ENCODE data around the gene SPESP1. TPM values are rescaled to one million over a fixed set of nuclear protein-coding genes. Genes with fewer than 3 reads are reported as not detected.

Gene SPESP1
- polyA plus RNA-seq, 1 of the 3 experiments (the other 2 are of a cell fraction), result not detected

DNA sequence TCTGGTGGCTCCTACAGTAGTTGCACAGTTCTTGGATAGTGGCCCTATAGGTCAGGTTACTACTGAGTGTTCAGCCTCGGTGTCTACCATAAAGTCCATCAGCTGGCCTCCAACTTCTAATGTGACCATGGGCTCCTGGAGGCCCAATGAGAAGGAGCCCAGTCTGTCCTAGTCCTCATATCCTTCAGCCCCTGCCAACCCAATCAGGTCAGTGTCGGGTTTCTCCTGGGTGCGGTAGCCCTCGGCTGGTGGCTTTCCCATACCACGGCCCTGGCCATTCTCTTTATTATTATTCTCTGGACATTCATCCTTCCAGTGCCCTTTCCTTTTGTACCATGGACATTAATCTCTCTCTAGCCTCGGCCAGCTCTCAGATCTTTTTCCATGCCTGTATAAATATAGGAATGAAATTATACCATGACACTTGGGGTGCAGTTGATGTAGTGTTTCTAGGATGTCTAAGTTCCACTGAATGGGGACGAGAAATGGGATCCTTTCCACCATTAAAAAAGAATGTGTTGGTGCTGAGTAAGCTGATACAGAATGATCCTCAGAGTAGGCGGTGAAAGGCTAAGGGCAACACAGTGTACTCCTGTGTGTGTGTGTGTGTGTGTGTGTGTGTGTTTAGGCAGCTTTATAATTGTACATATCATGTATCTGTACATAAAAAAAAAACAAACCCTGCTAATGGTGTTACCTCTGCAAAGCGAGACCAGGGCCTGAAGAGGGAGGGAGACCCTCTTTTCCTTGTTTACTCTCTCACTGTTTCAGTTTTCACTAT lies 64.8 kb downstream of the SPESP1 start:
- Histone ChIP-seq H4K20me1 (ENCODE audit: insufficient read depth) (no peaks in the 10 kb centered on the region), H3K4me2 (no peak overlapping the region), H3K27me3 (ENCODE audit: insufficient read depth) (no peaks in the 10 kb centered on the region), H3K9me3 (no peaks in the 10 kb centered on the region), H2AFZ (ENCODE audit: low read depth) (no peak overlapping the region), H3F3A (replicated peaks; ENCODE audit: insufficient read depth) (no peaks in the 10 kb centered on the region), H3K9ac (no peak overlapping the region), H3K27ac (ENCODE audit: low read depth in 2 of 2, low read length in 1 of 2) (no peak overlapping the region), H3K36me3 (replicated peaks in 1 of 2; ENCODE audit: control insufficient read depth in 1 of 2, insufficient read depth in 2 of 2, low read length in 1 of 2) (no peaks in the 10 kb centered on the region), H3K4me3 (ENCODE audit: low read depth in 2 of 2, low read length in 1 of 2) (no peak overlapping the region), H3K4me1 (ENCODE audit: control insufficient read depth in 1 of 2, insufficient read depth in 2 of 2, low read depth in 1 of 2, low read length in 1 of 2) (peaks cover 0 to 31% of the 10 kb centered on the region in 2 experiments; a peak in 2 of 4 replicates), H3K79me2 (ENCODE audit: insufficient read depth) (no peaks in the 10 kb centered on the region), H3K9me2 (no peaks in the 10 kb centered on the region)
- TF ChIP-seq YY1 (IDR thresholded peaks at IDR 0.05; ENCODE audit: low read depth) (no peak), FOXJ3 (CRISPR knock-in tag; IDR thresholded peaks at IDR 0.05) (no peak), CHD2 (IDR thresholded peaks at IDR 0.05; ENCODE audit: low read length, partially characterized antibody) (no peak), SIN3A (IDR thresholded peaks at IDR 0.05; ENCODE audit: borderline replicate concordance, low read depth, low read length) (no peak), EP300 (IDR thresholded peaks at IDR 0.05; ENCODE audit: borderline replicate concordance in 1 of 2, low read depth in 1 of 2, low read length in 1 of 2) (no peak), MXI1 (IDR thresholded peaks at IDR 0.05; ENCODE audit: low read depth, low read length) (no peak), FOXM1 (IDR thresholded peaks at IDR 0.05; ENCODE audit: low read depth) (no peak), RFX5 (IDR thresholded peaks at IDR 0.05; ENCODE audit: low read length) (no peak), ELF1 (IDR thresholded peaks at IDR 0.05) (no peak), NFIC (IDR thresholded peaks at IDR 0.05; ENCODE audit: borderline replicate concordance) (no peak), TCF12 (IDR thresholded peaks at IDR 0.05) (no peak), EZH2phosphoT487 (IDR thresholded peaks at IDR 0.05; ENCODE audit: borderline replicate concordance, low read depth) (no peak), MEF2A (IDR thresholded peaks at IDR 0.05; ENCODE audit: borderline replicate concordance, low read depth) (no peak), RCOR1 (IDR thresholded peaks at IDR 0.05; ENCODE audit: low read length) (no peak)
- TF ChIP-seq, protein P1, sequence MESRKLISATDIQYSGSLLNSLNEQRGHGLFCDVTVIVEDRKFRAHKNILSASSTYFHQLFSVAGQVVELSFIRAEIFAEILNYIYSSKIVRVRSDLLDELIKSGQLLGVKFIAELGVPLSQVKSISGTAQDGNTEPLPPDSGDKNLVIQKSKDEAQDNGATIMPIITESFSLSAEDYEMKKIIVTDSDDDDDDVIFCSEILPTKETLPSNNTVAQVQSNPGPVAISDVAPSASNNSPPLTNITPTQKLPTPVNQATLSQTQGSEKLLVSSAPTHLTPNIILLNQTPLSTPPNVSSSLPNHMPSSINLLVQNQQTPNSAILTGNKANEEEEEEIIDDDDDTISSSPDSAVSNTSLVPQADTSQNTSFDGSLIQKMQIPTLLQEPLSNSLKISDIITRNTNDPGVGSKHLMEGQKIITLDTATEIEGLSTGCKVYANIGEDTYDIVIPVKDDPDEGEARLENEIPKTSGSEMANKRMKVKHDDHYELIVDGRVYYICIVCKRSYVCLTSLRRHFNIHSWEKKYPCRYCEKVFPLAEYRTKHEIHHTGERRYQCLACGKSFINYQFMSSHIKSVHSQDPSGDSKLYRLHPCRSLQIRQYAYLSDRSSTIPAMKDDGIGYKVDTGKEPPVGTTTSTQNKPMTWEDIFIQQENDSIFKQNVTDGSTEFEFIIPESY (IDR thresholded peaks at IDR 0.05; ENCODE audit: borderline replicate concordance, low read depth), result no peak
- TF ChIP-seq, protein P2, sequence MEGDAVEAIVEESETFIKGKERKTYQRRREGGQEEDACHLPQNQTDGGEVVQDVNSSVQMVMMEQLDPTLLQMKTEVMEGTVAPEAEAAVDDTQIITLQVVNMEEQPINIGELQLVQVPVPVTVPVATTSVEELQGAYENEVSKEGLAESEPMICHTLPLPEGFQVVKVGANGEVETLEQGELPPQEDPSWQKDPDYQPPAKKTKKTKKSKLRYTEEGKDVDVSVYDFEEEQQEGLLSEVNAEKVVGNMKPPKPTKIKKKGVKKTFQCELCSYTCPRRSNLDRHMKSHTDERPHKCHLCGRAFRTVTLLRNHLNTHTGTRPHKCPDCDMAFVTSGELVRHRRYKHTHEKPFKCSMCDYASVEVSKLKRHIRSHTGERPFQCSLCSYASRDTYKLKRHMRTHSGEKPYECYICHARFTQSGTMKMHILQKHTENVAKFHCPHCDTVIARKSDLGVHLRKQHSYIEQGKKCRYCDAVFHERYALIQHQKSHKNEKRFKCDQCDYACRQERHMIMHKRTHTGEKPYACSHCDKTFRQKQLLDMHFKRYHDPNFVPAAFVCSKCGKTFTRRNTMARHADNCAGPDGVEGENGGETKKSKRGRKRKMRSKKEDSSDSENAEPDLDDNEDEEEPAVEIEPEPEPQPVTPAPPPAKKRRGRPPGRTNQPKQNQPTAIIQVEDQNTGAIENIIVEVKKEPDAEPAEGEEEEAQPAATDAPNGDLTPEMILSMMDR (IDR thresholded peaks at IDR 0.05), result no peak
- TF ChIP-seq, protein P3, sequence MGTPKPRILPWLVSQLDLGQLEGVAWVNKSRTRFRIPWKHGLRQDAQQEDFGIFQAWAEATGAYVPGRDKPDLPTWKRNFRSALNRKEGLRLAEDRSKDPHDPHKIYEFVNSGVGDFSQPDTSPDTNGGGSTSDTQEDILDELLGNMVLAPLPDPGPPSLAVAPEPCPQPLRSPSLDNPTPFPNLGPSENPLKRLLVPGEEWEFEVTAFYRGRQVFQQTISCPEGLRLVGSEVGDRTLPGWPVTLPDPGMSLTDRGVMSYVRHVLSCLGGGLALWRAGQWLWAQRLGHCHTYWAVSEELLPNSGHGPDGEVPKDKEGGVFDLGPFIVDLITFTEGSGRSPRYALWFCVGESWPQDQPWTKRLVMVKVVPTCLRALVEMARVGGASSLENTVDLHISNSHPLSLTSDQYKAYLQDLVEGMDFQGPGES (IDR thresholded peaks at IDR 0.05; ENCODE audit: low read depth, low read length), result no peak
- no peak for DNase-seq
- CTCF ChIA-PET, result interaction anchor here (0.7 kb wide), 1 partner anchor 9 kb away, joined by 3 read pairs; no protein-coding TSS in a partner anchor
- POLR2A ChIA-PET, result no interaction called here
- WGBS (ENCODE audit: low lambda C conversion rate), result 75% methylated on average over 7 of the region's 9 CpGs

Other genes with a start within 250 kb of the SPESP1 start
- 58.4 and 61.7 TPM in 2 replicates for gene ANP32A, start 109.6 kb upstream of the SPESP1 start, polyA plus RNA-seq (2012; rRNA removed)
- gene NOX5, start 84.2 kb downstream of the SPESP1 start, polyA plus RNA-seq (2012; rRNA removed), result 0.02 and 0.05 TPM in 2 replicates
- 19.5 and 25.0 TPM in 2 replicates for gene GLCE, start 230.1 kb downstream of the SPESP1 start, polyA plus RNA-seq (2012; rRNA removed)